HG03103 (cell line): ENCODE results near the gene RTN4.

ENCODE experiments used
- ATAC-seq: cut with Tn5 transposase; IDR thresholded peaks from one replicate; pipeline ENCODE4 v1.9.1; 2021; ENCODE audit warnings: low read depth; ENCODE audit not compliant: unreplicated experiment

The RTN4 gene

GRCh38 chr2:55045780-55046179 lies 4.5 kb downstream of the RTN4 start:
- ATAC-seq, result no peak

GRCh38 chr2:55043841-55044240 lies 6.4 kb downstream of the RTN4 start:
- ATAC-seq, result no peak

GRCh38 chr2:55038428-55038827 lies 11.8 kb downstream of the RTN4 start:
- ATAC-seq, result no peak

GRCh38 chr2:55035716-55036115 lies 14.5 kb downstream of the RTN4 start:
- ATAC-seq, result no peak

GRCh38 chr2:55033921-55034320 lies 16.3 kb downstream of the RTN4 start:
- no peak for ATAC-seq

GRCh38 chr2:55033076-55033742 lies 17.0 kb downstream of the RTN4 start:
- ATAC-seq, result peak; percentile 94

GRCh38 chr2:55031505-55031904 lies 18.7 kb downstream of the RTN4 start:
- no peak for ATAC-seq

- ATAC-seq, result no peak
Measured at GRCh38 chr2:55030766-55031165, 19.5 kb downstream of the RTN4 start.

GRCh38 chr2:55029098-55029497 lies 21.2 kb downstream of the RTN4 start:
- ATAC-seq, result no peak

- no peak for ATAC-seq
Measured at GRCh38 chr2:55027226-55027625, 23.0 kb downstream of the RTN4 start.

GRCh38 chr2:55026202-55026601 lies 24.0 kb downstream of the RTN4 start:
- ATAC-seq, result no peak

- ATAC-seq, result peak; percentile 29
Measured at GRCh38 chr2:55025627-55026026, 24.6 kb downstream of the RTN4 start.

- ATAC-seq, result peak; percentile 54
Measured at GRCh38 chr2:55025082-55025481, 25.2 kb downstream of the RTN4 start.

GRCh38 chr2:55022476-55022875 lies 27.8 kb downstream of the RTN4 start:
- ATAC-seq, result no peak

- no peak for ATAC-seq
Measured at GRCh38 chr2:55019526-55020258, 30.6 kb downstream of the RTN4 start.

- ATAC-seq, result no peak
Measured at GRCh38 chr2:55018619-55019018, 31.6 kb downstream of the RTN4 start.

- ATAC-seq, result no peak
Measured at GRCh38 chr2:55017880-55018279, 32.4 kb downstream of the RTN4 start.

GRCh38 chr2:55017428-55017827 lies 32.8 kb downstream of the RTN4 start:
- ATAC-seq, result no peak

GRCh38 chr2:55014962-55015939 lies 35.0 kb downstream of the RTN4 start:
- ATAC-seq, result no peak

GRCh38 chr2:55013936-55014335 lies 36.3 kb downstream of the RTN4 start:
- ATAC-seq, result no peak
